Tracheal epithelial cell (primary cell): ENCODE results near the gene PAGE3. TPM values are rescaled to one million over a fixed set of nuclear protein-coding genes. Genes with fewer than 3 reads are reported as not detected.

Source experiments
- total RNA-seq: library from RNA; depleted of rRNA; stranded (reverse); fragments of >200 nt; gene quantifications from 2 replicates; pipeline ENCODE4 v1.2.1, GENCODE V29; 2014

The PAGE3 gene
- not detected in 2 replicates for total RNA-seq

GRCh38 chrX:55264816-55265215 is at the start of gene PAGE3:
Gene PAGE3, minus strand, starts transcription at chrX:55264916. Its CDS starts 1,013 bp downstream, at chrX:55263903.

GRCh38 chrX:55220119-55220794 is 44.5 kb downstream of the PAGE3 start, which contains the start of gene PAGE5:
Gene PAGE5, plus strand, starts transcription at chrX:55220346. Its CDS starts 1,037 bp downstream, at chrX:55221383.

Other genes with a start within 250 kb of the PAGE3 start
- gene ALAS2, start 233.9 kb downstream of the PAGE3 start, total RNA-seq: not detected in 2 replicates
- gene PAGE2B, start 189.9 kb downstream of the PAGE3 start, total RNA-seq: not detected in 2 replicates
- gene PAGE2, start 175.9 kb downstream of the PAGE3 start, total RNA-seq: not detected in 2 replicates
- not detected in 2 replicates for gene PAGE5, start 44.6 kb downstream of the PAGE3 start, total RNA-seq
- gene MAGEH1, start 187.2 kb upstream of the PAGE3 start, total RNA-seq: 4.8 and 5.3 TPM in 2 replicates
- 0.21 and 0.24 TPM in 2 replicates for gene USP51, start 224.9 kb upstream of the PAGE3 start, total RNA-seq